ENCODE data around the gene USP53. TPM values are rescaled to one million over a fixed set of nuclear protein-coding genes. Genes with fewer than 3 reads are reported as not detected.

Gene USP53
- total RNA-seq, 1 donor from 2014 or later: 19.8 TPM

GRCh38 chr4:119299260-119299671 is 86.8 kb downstream of the USP53 start:
- Mint-ChIP-seq H3K27me3 (no peaks in the 10 kb centered on the region), H3K9me3 (ENCODE audit: low read depth) (peaks cover 3% of the 10 kb centered on the region), H3K4me1 (ENCODE audit: low read depth) (peaks cover 17% of the 10 kb centered on the region), H3K27ac (peak overlapping the region; percentile 100), H3K4me3 (ENCODE audit: low read depth) (peak overlapping the region; percentile 98), H3K36me3 (ENCODE audit: insufficient read depth) (peaks cover 18% of the 10 kb centered on the region)
- TF ChIP-seq CTCF (IDR thresholded peaks at IDR 0.05; ENCODE audit: unreplicated experiment): no peak
- DNase-seq (ENCODE audit: low spot score, unreplicated experiment): no peak

- TF ChIP-seq CTCF (IDR thresholded peaks at IDR 0.05; ENCODE audit: unreplicated experiment): no peak
- Mint-ChIP-seq H3K9me3 (ENCODE audit: low read depth) (peaks cover 3% of the 10 kb centered on the region), H3K4me3 (ENCODE audit: low read depth) (peak overlapping the region; percentile 98), H3K27me3 (no peaks in the 10 kb centered on the region), H3K27ac (peak overlapping the region; percentile 100), H3K36me3 (ENCODE audit: insufficient read depth) (peaks cover 18% of the 10 kb centered on the region), H3K4me1 (ENCODE audit: low read depth) (peaks cover 17% of the 10 kb centered on the region)
- no peak for DNase-seq (ENCODE audit: low spot score, unreplicated experiment)
These were observed 87.2 kb downstream of the USP53 start for GRCh38 chr4:119299741-119300100.

GRCh38 chr4:119300101-119300978 is 87.8 kb downstream of the USP53 start:
- H3K36me3 Mint-ChIP-seq (ENCODE audit: insufficient read depth): peaks cover 18% of the 10 kb centered on the region
- peaks cover 3% of the 10 kb centered on the region for H3K9me3 Mint-ChIP-seq (ENCODE audit: low read depth)
- DNase-seq (ENCODE audit: low spot score, unreplicated experiment): peak; percentile 90
- peak overlapping the region; percentile 100 for H3K27ac Mint-ChIP-seq
- no peaks in the 10 kb centered on the region for H3K27me3 Mint-ChIP-seq
- TF ChIP-seq CTCF (IDR thresholded peaks at IDR 0.05; ENCODE audit: unreplicated experiment): peak; percentile 36
- H3K4me3 Mint-ChIP-seq (ENCODE audit: low read depth): peak overlapping the region; percentile 98
- H3K4me1 Mint-ChIP-seq (ENCODE audit: low read depth): peaks cover 17% of the 10 kb centered on the region

GRCh38 chr4:119302073-119302832 is 89.7 kb downstream of the USP53 start:
- Mint-ChIP-seq H3K4me3 (ENCODE audit: low read depth) (no peak overlapping the region), H3K9me3 (ENCODE audit: low read depth) (peaks cover 8% of the 10 kb centered on the region), H3K36me3 (ENCODE audit: insufficient read depth) (peaks cover 11% of the 10 kb centered on the region), H3K4me1 (ENCODE audit: low read depth) (peaks cover 17% of the 10 kb centered on the region), H3K27ac (no peak overlapping the region), H3K27me3 (peaks cover 5% of the 10 kb centered on the region)
- DNase-seq (ENCODE audit: low spot score, unreplicated experiment): no peak
- no peak for TF ChIP-seq CTCF (IDR thresholded peaks at IDR 0.05; ENCODE audit: unreplicated experiment)

- Mint-ChIP-seq H3K9me3 (ENCODE audit: low read depth) (peaks cover 8% of the 10 kb centered on the region), H3K4me1 (ENCODE audit: low read depth) (peaks cover 9% of the 10 kb centered on the region), H3K27ac (no peak overlapping the region), H3K36me3 (ENCODE audit: insufficient read depth) (peaks cover 5% of the 10 kb centered on the region), H3K27me3 (peaks cover 5% of the 10 kb centered on the region), H3K4me3 (ENCODE audit: low read depth) (no peak overlapping the region)
- no peak for DNase-seq (ENCODE audit: low spot score, unreplicated experiment)
- TF ChIP-seq CTCF (IDR thresholded peaks at IDR 0.05; ENCODE audit: unreplicated experiment): no peak
These were observed 91.2 kb downstream of the USP53 start for GRCh38 chr4:119303587-119304305.
